ENCODE results near the gene DNAI1. TPM values are rescaled to one million over a fixed set of nuclear protein-coding genes. Genes with fewer than 3 reads are reported as not detected.

DNAI1 gene
- total and polyA plus RNA-seq, 10 donors, result not detected

- H3K27me3 ChIP-seq (replicated peaks in 1 of 7), result peaks cover 0 to 28% (median 0%) of the 10 kb centered on the region in 7 donors
- WGBS, 5 donors, result 70 to 73% (median 70%) methylated on average over 16 of the region's 16 CpGs
- H3K4me1 ChIP-seq, result peaks cover 0 to 45% (median 15%) of the 10 kb centered on the region in 6 donors
- peak; percentile 63 for DNase-seq
- no peak for TF ChIP-seq POLR2AphosphoS5 (IDR thresholded peaks at IDR 0.05)
- TF ChIP-seq, protein P1, sequence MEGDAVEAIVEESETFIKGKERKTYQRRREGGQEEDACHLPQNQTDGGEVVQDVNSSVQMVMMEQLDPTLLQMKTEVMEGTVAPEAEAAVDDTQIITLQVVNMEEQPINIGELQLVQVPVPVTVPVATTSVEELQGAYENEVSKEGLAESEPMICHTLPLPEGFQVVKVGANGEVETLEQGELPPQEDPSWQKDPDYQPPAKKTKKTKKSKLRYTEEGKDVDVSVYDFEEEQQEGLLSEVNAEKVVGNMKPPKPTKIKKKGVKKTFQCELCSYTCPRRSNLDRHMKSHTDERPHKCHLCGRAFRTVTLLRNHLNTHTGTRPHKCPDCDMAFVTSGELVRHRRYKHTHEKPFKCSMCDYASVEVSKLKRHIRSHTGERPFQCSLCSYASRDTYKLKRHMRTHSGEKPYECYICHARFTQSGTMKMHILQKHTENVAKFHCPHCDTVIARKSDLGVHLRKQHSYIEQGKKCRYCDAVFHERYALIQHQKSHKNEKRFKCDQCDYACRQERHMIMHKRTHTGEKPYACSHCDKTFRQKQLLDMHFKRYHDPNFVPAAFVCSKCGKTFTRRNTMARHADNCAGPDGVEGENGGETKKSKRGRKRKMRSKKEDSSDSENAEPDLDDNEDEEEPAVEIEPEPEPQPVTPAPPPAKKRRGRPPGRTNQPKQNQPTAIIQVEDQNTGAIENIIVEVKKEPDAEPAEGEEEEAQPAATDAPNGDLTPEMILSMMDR (IDR thresholded peaks at IDR 0.05 in 8 of 11, conservative IDR thresholded peaks at IDR 0.05 in 3 of 11), result no peak
- TF ChIP-seq POLR2A (IDR thresholded peaks at IDR 0.05), result no peak
- intact Hi-C loops (cut with DNase I; ENCODE audit: low total_unique reads), result no loop called here
- no peak overlapping the region for H3K27ac ChIP-seq
- H3K36me3 ChIP-seq, result peaks cover 0 to 8% (median 0%) of the 10 kb centered on the region in 6 donors
- no peaks in the 10 kb centered on the region for H3K9me3 ChIP-seq
- no peak overlapping the region for H3K4me3 ChIP-seq
These were observed 95.8 kb downstream of the DNAI1 start for GRCh38 chr9:34554211-34555001.

DNA sequence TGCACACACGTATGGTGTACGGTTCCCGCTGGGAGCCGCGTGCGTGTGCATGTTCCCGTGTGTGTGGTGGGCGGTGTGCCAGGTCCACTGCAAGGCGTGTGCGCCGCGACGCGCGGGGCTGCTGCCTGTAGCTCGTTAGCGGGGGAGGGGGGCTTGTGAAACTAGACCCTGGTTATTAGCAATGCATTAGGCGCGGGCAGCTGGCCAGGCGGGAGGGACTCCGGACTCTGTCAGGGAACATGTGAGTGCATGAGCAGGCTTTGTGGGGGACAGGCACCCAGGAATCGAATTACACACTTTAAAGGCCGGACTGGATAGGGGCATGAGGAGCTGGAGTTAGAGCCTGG is 96.4 kb downstream of the DNAI1 start:
- peaks cover 0 to 34% (median 0%) of the 10 kb centered on the region in 7 donors for H3K27me3 ChIP-seq (replicated peaks in 1 of 7)
- DNase-seq, result peak; percentile 60

DNA sequence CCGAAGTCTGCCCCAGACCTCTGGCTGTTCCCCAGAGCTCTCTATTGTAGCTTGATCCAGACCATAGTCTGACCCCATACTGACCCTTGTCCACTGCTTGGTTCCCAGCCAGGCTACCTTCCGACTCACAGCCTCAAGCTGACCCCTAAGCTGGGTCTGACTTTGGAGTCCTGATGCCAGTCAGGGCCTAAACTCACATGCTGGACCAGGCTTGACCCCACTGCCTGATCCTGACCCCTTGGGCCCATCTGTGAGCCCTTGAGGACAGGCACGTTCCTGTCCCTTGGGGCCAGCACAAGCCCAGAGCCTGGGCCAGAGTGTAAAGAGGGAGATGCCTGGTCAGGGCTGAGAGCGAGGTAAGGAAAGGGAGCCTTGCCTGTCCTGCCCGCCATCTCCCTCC is 96.9 kb downstream of the DNAI1 start:
- Histone ChIP-seq H3K4me3 (no peak overlapping the region), H3K27me3 (replicated peaks in 1 of 7) (peaks cover 0 to 39% (median 0%) of the 10 kb centered on the region in 7 donors), H3K4me1 (peaks cover 3 to 56% (median 23%) of the 10 kb centered on the region in 6 donors), H3K36me3 (peaks cover 0 to 8% (median 0%) of the 10 kb centered on the region in 6 donors), H3K27ac (no peak overlapping the region), H3K9me3 (no peaks in the 10 kb centered on the region)
- 73 to 90% (median 80%) methylated on average over 4 to 5 of the region's 5 CpGs for WGBS, 5 donors
- DNase-seq, result no peak
- TF ChIP-seq POLR2AphosphoS5 (IDR thresholded peaks at IDR 0.05) (no peak), POLR2A (IDR thresholded peaks at IDR 0.05) (no peak)
- TF ChIP-seq, protein P1 (IDR thresholded peaks at IDR 0.05 in 8 of 11, conservative IDR thresholded peaks at IDR 0.05 in 3 of 11), result no peak
- intact Hi-C loops (cut with DNase I; ENCODE audit: low total_unique reads), result no loop called here

More for the DNA sequence above, 96.4 kb downstream of the DNAI1 start:
- H3K27ac ChIP-seq, result no peak overlapping the region
- TF ChIP-seq, protein P1 (IDR thresholded peaks at IDR 0.05 in 8 of 11, conservative IDR thresholded peaks at IDR 0.05 in 3 of 11), result no peak
- peak in 1 of 3 donors; percentile 53 for TF ChIP-seq POLR2AphosphoS5 (IDR thresholded peaks at IDR 0.05)
- no peak for TF ChIP-seq POLR2A (IDR thresholded peaks at IDR 0.05)
- WGBS, 5 donors, result 82 to 90% (median 86%) methylated on average over 23 of the region's 23 CpGs
- peaks cover 0 to 50% (median 18%) of the 10 kb centered on the region in 6 donors for H3K4me1 ChIP-seq
- peaks cover 0 to 8% (median 0%) of the 10 kb centered on the region in 6 donors for H3K36me3 ChIP-seq
- no peak overlapping the region for H3K4me3 ChIP-seq
- no peaks in the 10 kb centered on the region for H3K9me3 ChIP-seq
- intact Hi-C loops (cut with DNase I; ENCODE audit: low total_unique reads), result no loop called here

DNA sequence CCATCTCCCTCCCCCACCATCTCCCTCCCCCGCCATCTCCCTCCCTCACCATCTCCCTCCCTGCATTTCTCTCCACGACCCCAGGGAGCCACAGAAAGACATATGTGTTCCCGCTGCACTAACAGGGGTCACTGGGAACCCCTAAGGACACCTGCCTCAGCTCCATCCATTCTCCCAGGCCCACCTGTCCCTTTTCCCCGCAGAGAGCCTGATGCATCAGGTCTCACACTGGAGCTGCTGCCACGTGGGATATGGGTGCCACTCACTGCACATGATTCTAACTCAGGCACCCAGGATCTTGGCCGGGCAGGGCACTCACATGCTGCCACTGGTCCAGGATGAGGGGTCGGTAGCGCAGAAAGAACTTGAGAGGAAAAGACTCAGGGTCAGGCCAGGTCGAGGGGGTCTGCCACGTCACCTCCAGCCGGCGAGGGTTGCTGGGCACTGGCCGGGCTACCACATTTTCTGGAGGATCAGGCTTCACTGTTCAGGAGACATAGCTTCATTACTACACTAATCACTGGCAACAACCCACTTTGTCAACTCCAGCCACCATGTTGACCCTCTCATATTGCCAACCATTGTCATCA is 97.4 kb downstream of the DNAI1 start:
- TF ChIP-seq POLR2AphosphoS5 (IDR thresholded peaks at IDR 0.05) (no peak), POLR2A (IDR thresholded peaks at IDR 0.05) (no peak)
- TF ChIP-seq, protein P1 (IDR thresholded peaks at IDR 0.05 in 8 of 11, conservative IDR thresholded peaks at IDR 0.05 in 3 of 11), result no peak
- peaks cover 7 to 61% (median 29%) of the 10 kb centered on the region in 6 donors for H3K4me1 ChIP-seq
- intact Hi-C loops (cut with DNase I; ENCODE audit: low total_unique reads), result no loop called here
- peaks cover 0 to 44% (median 0%) of the 10 kb centered on the region in 7 donors for H3K27me3 ChIP-seq (replicated peaks in 1 of 7)
- no peaks in the 10 kb centered on the region for H3K9me3 ChIP-seq
- DNase-seq, result peak; percentile 61
- H3K36me3 ChIP-seq, result peaks cover 0 to 8% (median 0%) of the 10 kb centered on the region in 6 donors
- H3K4me3 ChIP-seq, result no peak overlapping the region
- no peak overlapping the region for H3K27ac ChIP-seq
- WGBS, 5 donors, result 78 to 88% (median 84%) methylated on average over 12 to 13 of the region's 13 CpGs
